ENCODE measurements around the gene HOXD10. TPM values are rescaled to one million over a fixed set of nuclear protein-coding genes. Genes with fewer than 3 reads are reported as not detected.

Gene HOXD10
- total and polyA plus RNA-seq, 4 donors: not detected

GRCh38 chr2:176137906-176138305, 21.3 kb downstream of the HOXD10 start:
- H3K27me3 ChIP-seq (ENCODE audit: control insufficient read depth in 4 of 4, insufficient read depth in 4 of 4, low read length in 3 of 4): peaks cover 11 to 46% (median 22%) of the 10 kb centered on the region in 4 donors
- WGBS: 28% methylated on average over 8 of the region's 8 CpGs
- DNase-seq (ENCODE audit: low spot score): no peak
- no peaks in the 10 kb centered on the region for H3K36me3 ChIP-seq (ENCODE audit: control insufficient read depth in 4 of 4, insufficient read depth in 3 of 4, low read depth in 1 of 4, low read length in 3 of 4)
- H3K9ac ChIP-seq (ENCODE audit: low read depth in 1 of 2, low read length in 2 of 2): no peak overlapping the region
- TF ChIP-seq RAD21 (IDR thresholded peaks at IDR 0.05) (no peak), SP1 (IDR thresholded peaks at IDR 0.05) (no peak), FOXA2 (IDR thresholded peaks at IDR 0.05) (no peak), MAX (IDR thresholded peaks at IDR 0.05) (no peak), HNF4G (IDR thresholded peaks at IDR 0.05) (peak; percentile 45), HNF4A (conservative IDR thresholded peaks at IDR 0.05) (peak; percentile 74 to 83), GABPA (IDR thresholded peaks at IDR 0.05 in 1 of 2, conservative IDR thresholded peaks at IDR 0.05 in 1 of 2) (no peak), ZBTB33 (IDR thresholded peaks at IDR 0.05) (no peak)
- no peak overlapping the region for H3K4me3 ChIP-seq (ENCODE audit: low read depth in 1 of 3, low read length in 3 of 3)
- peaks cover 7 to 18% (median 13%) of the 10 kb centered on the region in 4 donors for H3K4me1 ChIP-seq (ENCODE audit: control insufficient read depth in 4 of 4, insufficient read depth in 4 of 4, low read length in 3 of 4)
- no peak overlapping the region for H3K27ac ChIP-seq (ENCODE audit: low read depth in 1 of 2, low read length in 2 of 2)
- H3K9me3 ChIP-seq (ENCODE audit: control insufficient read depth in 4 of 4, low read length in 3 of 4): no peaks in the 10 kb centered on the region

GRCh38 chr2:176138526-176138922, 21.9 kb downstream of the HOXD10 start:
- H3K27ac ChIP-seq (ENCODE audit: low read depth in 1 of 2, low read length in 2 of 2): no peak overlapping the region
- no peaks in the 10 kb centered on the region for H3K36me3 ChIP-seq (ENCODE audit: control insufficient read depth in 4 of 4, insufficient read depth in 3 of 4, low read depth in 1 of 4, low read length in 3 of 4)
- no peak overlapping the region for H3K4me3 ChIP-seq (ENCODE audit: low read depth in 1 of 3, low read length in 3 of 3)
- DNase-seq (ENCODE audit: low spot score): no peak
- no peak for TF ChIP-seq EGR1 (IDR thresholded peaks at IDR 0.05; ENCODE audit: low read depth in 2 of 2)
- TF ChIP-seq REST (IDR thresholded peaks at IDR 0.05): no peak
- no peak for TF ChIP-seq GABPA (IDR thresholded peaks at IDR 0.05 in 1 of 2, conservative IDR thresholded peaks at IDR 0.05 in 1 of 2)
- no peak for TF ChIP-seq NR2F2 (IDR thresholded peaks at IDR 0.05)
- no peak for TF ChIP-seq ZBTB33 (IDR thresholded peaks at IDR 0.05)
- WGBS: 17% methylated on average over 14 of the region's 14 CpGs
- H3K27me3 ChIP-seq (ENCODE audit: control insufficient read depth in 4 of 4, insufficient read depth in 4 of 4, low read length in 3 of 4): peaks cover 11 to 40% (median 24%) of the 10 kb centered on the region in 4 donors
- H3K9ac ChIP-seq (ENCODE audit: low read depth in 1 of 2, low read length in 2 of 2): no peak overlapping the region
- peaks cover 7 to 18% (median 13%) of the 10 kb centered on the region in 4 donors for H3K4me1 ChIP-seq (ENCODE audit: control insufficient read depth in 4 of 4, insufficient read depth in 4 of 4, low read length in 3 of 4)
- no peaks in the 10 kb centered on the region for H3K9me3 ChIP-seq (ENCODE audit: control insufficient read depth in 4 of 4, low read length in 3 of 4)
